ENCODE results near the gene ADRA2B.

DNA sequence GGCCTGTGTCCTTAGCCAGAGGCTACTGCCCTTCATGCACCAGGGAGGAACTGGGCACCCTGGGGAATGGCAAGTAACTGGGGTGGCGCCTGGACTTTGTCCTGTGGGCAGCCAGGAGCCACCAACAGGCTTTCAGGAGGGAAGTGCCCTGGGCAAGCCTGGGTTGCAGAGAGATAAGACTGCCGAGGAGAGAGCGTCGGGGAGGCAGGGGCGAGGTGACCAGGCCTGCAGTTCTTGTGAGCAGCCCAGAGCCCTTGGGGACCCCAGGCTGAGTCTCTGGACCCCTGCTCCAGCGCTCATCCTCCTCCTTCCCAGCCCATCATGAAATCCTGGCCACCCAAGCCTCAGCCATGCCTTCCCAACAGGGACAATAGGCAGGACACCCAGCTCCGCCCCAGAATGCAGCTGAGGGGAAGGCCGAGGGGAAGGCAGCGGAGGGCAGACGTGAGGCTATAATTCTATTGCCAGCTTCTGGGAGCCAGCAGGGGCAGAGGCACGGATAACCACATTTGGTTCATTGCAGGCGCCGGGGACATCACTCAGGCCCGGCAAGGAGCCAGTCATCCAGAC lies 25.1 kb downstream of the ADRA2B start:
- TF ChIP-seq, protein P1, sequence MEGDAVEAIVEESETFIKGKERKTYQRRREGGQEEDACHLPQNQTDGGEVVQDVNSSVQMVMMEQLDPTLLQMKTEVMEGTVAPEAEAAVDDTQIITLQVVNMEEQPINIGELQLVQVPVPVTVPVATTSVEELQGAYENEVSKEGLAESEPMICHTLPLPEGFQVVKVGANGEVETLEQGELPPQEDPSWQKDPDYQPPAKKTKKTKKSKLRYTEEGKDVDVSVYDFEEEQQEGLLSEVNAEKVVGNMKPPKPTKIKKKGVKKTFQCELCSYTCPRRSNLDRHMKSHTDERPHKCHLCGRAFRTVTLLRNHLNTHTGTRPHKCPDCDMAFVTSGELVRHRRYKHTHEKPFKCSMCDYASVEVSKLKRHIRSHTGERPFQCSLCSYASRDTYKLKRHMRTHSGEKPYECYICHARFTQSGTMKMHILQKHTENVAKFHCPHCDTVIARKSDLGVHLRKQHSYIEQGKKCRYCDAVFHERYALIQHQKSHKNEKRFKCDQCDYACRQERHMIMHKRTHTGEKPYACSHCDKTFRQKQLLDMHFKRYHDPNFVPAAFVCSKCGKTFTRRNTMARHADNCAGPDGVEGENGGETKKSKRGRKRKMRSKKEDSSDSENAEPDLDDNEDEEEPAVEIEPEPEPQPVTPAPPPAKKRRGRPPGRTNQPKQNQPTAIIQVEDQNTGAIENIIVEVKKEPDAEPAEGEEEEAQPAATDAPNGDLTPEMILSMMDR (IDR thresholded peaks at IDR 0.05): no peak
- no peak for TF ChIP-seq ZFX (IDR thresholded peaks at IDR 0.05; ENCODE audit: borderline replicate concordance)
